MCF 10A (cell line): ENCODE measurements around the gene C16orf96. TPM values are rescaled to one million over a fixed set of nuclear protein-coding genes. Genes with fewer than 3 reads are reported as not detected.

Source experiments
- BruUV-seq: library from RNA; stranded (reverse); fragments of 400-500 nt; replicated peaks from 2 replicates; lab custom pipeline; 2021; lab: Mats Ljungman, UMichigan
- CTCF ChIA-PET: fragments of 300-600 bp; sonication (Branson Sonifier 250); formaldehyde crosslinking; extraction: SDS; loops from one replicate; lab custom pipeline; 2021; ENCODE audit warnings: antibody characterized with exemption, inconsistent platforms; lab: Yijun Ruan, JAX
- POLR2A ChIA-PET: fragments of 300-600, 350-650 bp; sonication (Branson Sonifier 250); formaldehyde crosslinking; extraction: SDS; loops from one replicate; lab custom pipeline; 2020; ENCODE audit warnings: antibody characterized with exemption, inconsistent platforms; lab: Yijun Ruan, JAX
- DNase-seq: peaks from one replicate; pipeline ENCODE4 v3.0.0-alpha.2; 2018; ENCODE audit not compliant: unreplicated experiment
- H3K27ac Mint-ChIP-seq: one replicate; pipeline ENCODE4 v1.8.0; 2022; ENCODE audit warnings: mild to moderate bottlenecking, low read depth, mixed read lengths; ENCODE audit not compliant: unreplicated experiment
- H3K27me3 Mint-ChIP-seq: one replicate; pipeline ENCODE4 v1.8.0; 2022; ENCODE audit warnings: mixed read lengths; ENCODE audit not compliant: insufficient read depth, unreplicated experiment
- H3K36me3 Mint-ChIP-seq: one replicate; pipeline ENCODE4 v1.8.0; 2022; ENCODE audit warnings: mild to moderate bottlenecking, moderate library complexity, mixed read lengths; ENCODE audit not compliant: insufficient read depth, unreplicated experiment
- H3K4me1 Mint-ChIP-seq: one replicate; pipeline ENCODE4 v1.8.0; 2022; ENCODE audit warnings: mixed read lengths; ENCODE audit not compliant: insufficient read depth, unreplicated experiment
- H3K4me3 Mint-ChIP-seq: one replicate; pipeline ENCODE4 v1.8.0; 2022; ENCODE audit warnings: mild to moderate bottlenecking, moderate library complexity, mixed read lengths; ENCODE audit not compliant: unreplicated experiment
- H3K9me3 Mint-ChIP-seq: one replicate; pipeline ENCODE4 v1.8.0; 2022; ENCODE audit warnings: mixed read lengths; ENCODE audit not compliant: unreplicated experiment
- CTCF ChIP-seq: fragments of 200-600 bp; IDR thresholded peaks from one replicate; pipeline ENCODE4 v1.8.0; 2022; ENCODE audit warnings: antibody characterized with exemption, mild to moderate bottlenecking; ENCODE audit not compliant: unreplicated experiment
- intact Hi-C: fragments of 100-400 bp; cut with micrococcal nuclease; formaldehyde crosslinking; loops from 2 replicates; pipeline ENCODE4 v1.14.1; 2022
- total RNA-seq: library from RNA; stranded (reverse); gene quantifications from 2 replicates; pipeline ENCODE4 v1.2.3, GENCODE V29; 2022

Gene C16orf96
- total RNA-seq, 1 experiment from 2014 or later = not detected

- BruUV-seq = no TSS peak
- no peak for TF ChIP-seq CTCF
- Mint-ChIP-seq H3K9me3 (no peaks in the 10 kb centered on the region), H3K27ac (peak overlapping the region; percentile 98), H3K4me1 (peaks cover 13% of the 10 kb centered on the region), H3K27me3 (no peaks in the 10 kb centered on the region), H3K4me3 (peak overlapping the region; percentile 85), H3K36me3 (peaks cover 7% of the 10 kb centered on the region)
- no peak for DNase-seq
- intact Hi-C loops = loop anchor here (10.0 kb wide), 1 partner anchor 337 kb away; the partner anchor contains the start of gene SEC14L5
- CTCF ChIA-PET = interaction anchor here (0.6 to 3.0 kb wide), 6 partner anchors 20 to 199 kb away, joined by 3 to 14 read pairs (median 4); no protein-coding TSS in a partner anchor
- POLR2A ChIA-PET = interaction anchor here (2.0 to 4.7 kb wide), 4 partner anchors 8 to 118 kb away, joined by 14 to 51 read pairs (median 24); partner anchors contain the start of gene MGRN1
Measured at GRCh38 chr16:4617880-4618279, 61.7 kb downstream of the C16orf96 start.

GRCh38 chr16:4618645-4619418, 62.7 kb downstream of the C16orf96 start:
- H3K36me3 Mint-ChIP-seq = peaks cover 7% of the 10 kb centered on the region
- no peaks in the 10 kb centered on the region for H3K27me3 Mint-ChIP-seq
- ChIA-PET POLR2A (interaction anchor here (0.5 to 4.4 kb wide), 6 partner anchors 7 to 143 kb away, joined by 3 to 51 read pairs (median 3); partner anchors contain the start of genes ANKS3, DNAAF8, HMOX2 and MGRN1), CTCF (interaction anchor here (0.6 to 1.6 kb wide), 4 partner anchors 9 to 112 kb away, joined by 3 to 6 read pairs (median 4); no protein-coding TSS in a partner anchor)
- H3K9me3 Mint-ChIP-seq = no peaks in the 10 kb centered on the region
- no TSS peak for BruUV-seq
- TF ChIP-seq CTCF = no peak
- no peak overlapping the region for H3K4me3 Mint-ChIP-seq
- H3K4me1 Mint-ChIP-seq = peaks cover 13% of the 10 kb centered on the region
- no peak overlapping the region for H3K27ac Mint-ChIP-seq
- DNase-seq = peak; percentile 43
- intact Hi-C loops = loop anchor here (10.0 kb wide), 1 partner anchor 336 kb away; the partner anchor contains the start of gene SEC14L5

GRCh38 chr16:4623593-4623992, 67.5 kb downstream of the C16orf96 start:
- TF ChIP-seq CTCF = no peak
- no peak overlapping the region for H3K27ac Mint-ChIP-seq
- intact Hi-C loops = no loop called here
- BruUV-seq = no TSS peak
- CTCF ChIA-PET = interaction anchor here (0.5 to 3.5 kb wide), 23 partner anchors 8 to 232 kb away, joined by 3 to 25 read pairs (median 4); partner anchors contain the start of genes NMRAL1 and UBALD1
- H3K9me3 Mint-ChIP-seq = no peaks in the 10 kb centered on the region
- H3K4me1 Mint-ChIP-seq = peaks cover 17% of the 10 kb centered on the region
- H3K4me3 Mint-ChIP-seq = peak overlapping the region; percentile 99
- POLR2A ChIA-PET = interaction anchor here (0.7 to 5.3 kb wide), 6 partner anchors 7 to 249 kb away, joined by 3 to 51 read pairs (median 4); partner anchors contain the start of gene UBALD1
- H3K36me3 Mint-ChIP-seq = peaks cover 30% of the 10 kb centered on the region
- no peaks in the 10 kb centered on the region for H3K27me3 Mint-ChIP-seq
- DNase-seq = no peak
